ENCODE data around the gene CCN5. TPM values are rescaled to one million over a fixed set of nuclear protein-coding genes. Genes with fewer than 3 reads are reported as not detected.

Gene CCN5
- polyA plus RNA-seq, 10 donors, result 0.07 to 0.21 (median 0.13) TPM

GRCh38 chr20:44715499-44716308 lies 535 bp downstream of the CCN5 start:
- no peak for DNase-seq

- DNase-seq, result no peak
Measured at GRCh38 chr20:44716309-44717106, 1.3 kb downstream of the CCN5 start.

GRCh38 chr20:44717986-44718385 lies 2.8 kb downstream of the CCN5 start:
- no peak for DNase-seq

- DNase-seq, result no peak
Measured at GRCh38 chr20:44719841-44720240, 4.7 kb downstream of the CCN5 start.

- DNase-seq, result no peak
Measured at GRCh38 chr20:44720621-44720996, 5.4 kb downstream of the CCN5 start.

- peak in 1 of 3 donors; percentile 62 for DNase-seq
Measured at GRCh38 chr20:44720997-44721784, 6.0 kb downstream of the CCN5 start.

GRCh38 chr20:44721785-44722054 lies 6.6 kb downstream of the CCN5 start:
- no peak for DNase-seq

GRCh38 chr20:44722990-44723389 lies 7.8 kb downstream of the CCN5 start:
- DNase-seq, result no peak

- DNase-seq, result no peak
Measured at GRCh38 chr20:44723391-44723790, 8.2 kb downstream of the CCN5 start.

- DNase-seq, result no peak
Measured at GRCh38 chr20:44723798-44724362, 8.7 kb downstream of the CCN5 start.

- DNase-seq, result no peak
Measured at GRCh38 chr20:44724423-44725091, 9.4 kb downstream of the CCN5 start.

GRCh38 chr20:44725837-44726236 lies 10.7 kb downstream of the CCN5 start:
- DNase-seq, result no peak

- DNase-seq, result no peak
Measured at GRCh38 chr20:44727039-44727438, 11.9 kb downstream of the CCN5 start.

- no peak for DNase-seq
Measured at GRCh38 chr20:44727651-44728050, 12.5 kb downstream of the CCN5 start.

GRCh38 chr20:44728801-44729443 lies 13.8 kb downstream of the CCN5 start:
- peak in 2 of 3 donors; percentile 56 to 74 for DNase-seq

- peak in 1 of 3 donors; percentile 88 for DNase-seq
Measured at GRCh38 chr20:44730441-44730840, 15.3 kb downstream of the CCN5 start.

- DNase-seq, result no peak
Measured at GRCh38 chr20:44731657-44732056, 16.5 kb downstream of the CCN5 start.

GRCh38 chr20:44732327-44732726 lies 17.2 kb downstream of the CCN5 start:
- no peak for DNase-seq

GRCh38 chr20:44733341-44734069 lies 18.3 kb downstream of the CCN5 start:
- peak; percentile 54 to 83 (median 64) for DNase-seq

GRCh38 chr20:44734938-44735337 lies 19.8 kb downstream of the CCN5 start:
- no peak for DNase-seq

Measured in muscle of back (tissue), 11 donors.